MM.1S (cell line): ENCODE measurements around the gene PDK1.

ENCODE experiments used
- EZH2phosphoT487 ChIP-seq: fragments of 300-600 bp; sonication (generic); IDR thresholded peaks from 2 replicates; pipeline ENCODE4 v1.6.1; 2018; ENCODE audit warnings: antibody characterized with exemption, low read length
- TF ChIP-seq, protein P1 (sequence below): fragments of 300-600 bp; sonication (generic); IDR thresholded peaks from 2 replicates; pipeline ENCODE4 v1.5.1; 2016; ENCODE audit warnings: antibody characterized with exemption, low read length, mixed read lengths

DNA sequence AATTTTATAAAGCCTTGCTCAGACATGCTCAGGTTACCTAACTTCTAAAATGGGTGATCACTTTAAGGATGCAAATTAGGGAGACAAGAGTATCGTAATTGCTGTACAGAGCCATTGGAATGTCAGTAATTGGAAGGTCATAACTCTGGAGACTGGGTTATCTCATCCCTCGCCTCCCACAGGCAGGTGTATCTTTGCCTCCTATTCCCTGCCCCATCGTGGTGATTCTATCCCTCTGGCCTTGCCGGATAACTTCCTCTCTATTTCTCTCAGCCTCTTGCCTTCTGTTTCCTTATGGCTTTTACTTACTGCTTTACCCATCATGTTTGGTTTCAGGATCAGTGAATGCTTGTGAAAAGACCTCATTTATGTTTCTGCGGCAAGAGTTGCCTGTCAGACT lies 2.5 kb downstream of the PDK1 start:
- TF ChIP-seq, protein P1, sequence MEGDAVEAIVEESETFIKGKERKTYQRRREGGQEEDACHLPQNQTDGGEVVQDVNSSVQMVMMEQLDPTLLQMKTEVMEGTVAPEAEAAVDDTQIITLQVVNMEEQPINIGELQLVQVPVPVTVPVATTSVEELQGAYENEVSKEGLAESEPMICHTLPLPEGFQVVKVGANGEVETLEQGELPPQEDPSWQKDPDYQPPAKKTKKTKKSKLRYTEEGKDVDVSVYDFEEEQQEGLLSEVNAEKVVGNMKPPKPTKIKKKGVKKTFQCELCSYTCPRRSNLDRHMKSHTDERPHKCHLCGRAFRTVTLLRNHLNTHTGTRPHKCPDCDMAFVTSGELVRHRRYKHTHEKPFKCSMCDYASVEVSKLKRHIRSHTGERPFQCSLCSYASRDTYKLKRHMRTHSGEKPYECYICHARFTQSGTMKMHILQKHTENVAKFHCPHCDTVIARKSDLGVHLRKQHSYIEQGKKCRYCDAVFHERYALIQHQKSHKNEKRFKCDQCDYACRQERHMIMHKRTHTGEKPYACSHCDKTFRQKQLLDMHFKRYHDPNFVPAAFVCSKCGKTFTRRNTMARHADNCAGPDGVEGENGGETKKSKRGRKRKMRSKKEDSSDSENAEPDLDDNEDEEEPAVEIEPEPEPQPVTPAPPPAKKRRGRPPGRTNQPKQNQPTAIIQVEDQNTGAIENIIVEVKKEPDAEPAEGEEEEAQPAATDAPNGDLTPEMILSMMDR, result no peak
- TF ChIP-seq EZH2phosphoT487, result no peak
